RPMI8226 (cell line): ENCODE measurements around the gene ESYT1.
A peak's percentile ranks its signal among the peaks of the same experiment; 100 is the strongest.

Experiments used
- DNase-seq: peaks from one replicate; pipeline ENCODE4 v3.0.0-alpha.2; 2015

Gene ESYT1

DNA sequence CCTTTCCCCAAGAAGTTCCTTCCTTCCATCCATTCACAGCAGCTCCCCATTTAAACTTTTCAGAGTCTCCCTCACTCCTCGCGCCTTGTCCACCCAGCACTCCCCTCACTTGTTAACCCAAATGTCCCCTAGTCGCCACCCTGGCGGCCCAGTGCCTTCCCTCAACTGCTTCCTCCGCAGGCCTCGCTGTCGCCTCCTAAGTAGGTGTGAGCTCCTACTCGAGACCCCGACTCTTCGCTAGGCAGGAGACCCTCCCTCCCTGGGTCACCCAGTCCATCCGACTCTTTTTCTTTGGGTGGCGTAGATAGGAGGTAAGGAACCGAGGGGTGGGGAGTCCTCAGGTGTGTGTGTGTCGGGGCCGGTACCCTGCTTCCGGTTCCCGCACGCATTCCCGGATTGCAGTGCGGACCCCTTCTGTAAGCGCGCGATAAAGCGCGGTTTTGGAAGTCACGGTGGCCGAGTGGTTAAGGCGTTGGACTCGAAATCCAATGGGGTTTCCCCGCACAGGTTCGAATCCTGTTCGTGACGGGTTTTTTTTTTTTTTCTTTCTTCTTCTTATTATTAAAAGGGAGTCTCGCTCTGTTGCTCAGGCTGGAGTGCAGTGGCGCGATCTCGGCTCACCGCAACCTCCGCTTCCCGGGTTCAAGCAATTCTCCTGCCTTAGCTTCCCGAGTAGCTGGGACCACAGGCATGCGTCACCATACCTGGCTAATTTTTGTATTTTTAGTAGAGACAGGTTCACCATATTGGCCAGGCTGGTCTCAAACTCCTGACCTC is 62.0 kb downstream of the ESYT1 start:
- DNase-seq: peak; percentile 87

DNA sequence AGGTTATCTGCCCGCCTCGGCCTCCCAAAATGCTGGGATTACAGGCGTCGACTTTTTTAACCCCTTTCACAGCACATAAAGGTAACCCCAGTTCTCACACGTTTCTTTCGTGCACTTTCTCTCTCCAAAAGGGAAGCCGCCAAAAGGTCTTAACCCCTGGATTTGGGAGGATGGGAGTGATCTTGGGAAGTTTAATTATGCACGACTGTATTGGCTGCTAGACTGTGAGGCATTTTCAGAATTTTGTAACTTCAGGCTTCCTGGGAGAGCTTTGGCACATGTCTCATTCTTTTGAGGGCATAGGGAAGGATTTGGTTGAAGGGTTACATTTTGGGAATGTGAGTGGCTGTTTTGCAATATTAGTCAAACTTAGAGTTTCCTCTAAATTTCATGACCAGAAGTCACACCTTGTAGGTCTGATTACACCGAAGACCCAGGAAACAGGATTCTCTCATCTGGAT is 62.7 kb downstream of the ESYT1 start:
- DNase-seq: no peak

DNA sequence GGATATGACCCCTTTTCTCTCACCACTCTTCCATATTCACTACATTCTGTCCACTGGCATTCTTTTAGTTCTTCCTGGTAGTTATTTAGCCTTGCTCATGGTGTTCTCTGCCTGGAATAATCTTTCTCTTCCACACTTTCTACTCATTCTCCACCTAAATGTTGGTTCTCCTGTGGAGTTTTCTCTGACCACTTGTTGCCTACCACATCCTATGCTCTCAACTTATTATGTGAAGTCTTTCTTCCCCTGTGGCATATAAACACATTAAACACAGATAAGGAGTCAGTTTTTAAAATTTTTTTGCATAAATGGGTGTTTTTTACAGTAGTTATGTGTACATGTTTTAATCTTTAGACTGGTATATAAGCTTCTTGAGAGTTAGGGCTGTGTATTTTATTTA is 64.5 kb downstream of the ESYT1 start:
- DNase-seq: no peak

DNA sequence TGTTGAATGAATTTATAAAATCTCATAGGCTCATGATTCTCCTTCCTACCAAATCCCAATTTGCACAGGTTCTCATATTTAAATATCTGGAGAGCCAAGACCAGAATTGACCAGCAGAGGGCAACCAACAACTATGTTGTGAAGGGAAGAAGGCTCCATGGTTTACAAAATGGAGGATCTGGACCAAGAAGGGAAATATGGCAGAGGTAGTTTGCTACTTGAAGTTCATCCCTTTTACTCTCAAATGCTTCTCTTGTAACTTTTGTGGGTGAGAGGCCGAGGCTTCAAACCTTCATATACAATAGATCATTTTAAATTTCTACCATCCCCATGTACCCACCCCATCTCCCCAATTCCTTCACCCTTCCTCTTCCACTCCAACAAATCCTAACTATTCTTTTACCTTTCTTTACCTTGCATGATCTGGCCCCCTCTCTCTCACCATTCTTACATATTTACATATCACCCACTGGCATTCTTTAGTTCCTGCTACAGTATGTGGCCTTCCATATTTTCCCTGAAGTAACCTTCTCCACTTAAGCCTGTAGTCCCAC is 65.0 kb downstream of the ESYT1 start:
- peak; percentile 90 for DNase-seq
